Measurements from ENCODE around the gene CCDC61.

Gene CCDC61

GRCh38 chr19:46040952-46041500 lies 45.8 kb downstream of the CCDC61 start, which contains the start of gene IGFL4:
IGFL4 (minus strand) TSS chr19:46041002; CDS start chr19:46040962, 40 bp downstream.
- no peak for ATAC-seq (replicated peaks; ENCODE audit: extremely low read depth, poor library complexity, severe bottlenecking)
- peaks cover 80% of the 10 kb centered on the region for H3K27me3 Mint-ChIP-seq
- no peak within 1 kb of the TSS for H3K27ac Mint-ChIP-seq (ENCODE audit: low read depth)
- no peaks in the 10 kb centered on the region for H3K4me1 Mint-ChIP-seq
- H3K4me3 Mint-ChIP-seq, result no peak within 1 kb of the TSS
- no peaks in the 10 kb centered on the region for H3K9me3 Mint-ChIP-seq
- H3K36me3 Mint-ChIP-seq (ENCODE audit: insufficient read depth), result no peaks in the 10 kb centered on the region
- DNase-seq (ENCODE audit: low spot score in 2 of 2), result no peak

GRCh38 chr19:46042252-46042883 lies 47.1 kb downstream of the CCDC61 start:
- peaks cover 84% of the 10 kb centered on the region for H3K27me3 Mint-ChIP-seq
- no peak overlapping the region for H3K4me3 Mint-ChIP-seq
- DNase-seq (ENCODE audit: low spot score in 2 of 2) (no peak), ATAC-seq (replicated peaks; ENCODE audit: extremely low read depth, poor library complexity, severe bottlenecking) (no peak)
- no peaks in the 10 kb centered on the region for H3K4me1 Mint-ChIP-seq
- H3K27ac Mint-ChIP-seq (ENCODE audit: low read depth), result no peak overlapping the region
- H3K9me3 Mint-ChIP-seq, result no peaks in the 10 kb centered on the region
- H3K36me3 Mint-ChIP-seq (ENCODE audit: insufficient read depth), result no peaks in the 10 kb centered on the region

GRCh38 chr19:46043519-46043918 lies 48.3 kb downstream of the CCDC61 start:
- DNase-seq (ENCODE audit: low spot score in 2 of 2) (no peak), ATAC-seq (replicated peaks; ENCODE audit: extremely low read depth, poor library complexity, severe bottlenecking) (no peak)
- peaks cover 93% of the 10 kb centered on the region for H3K27me3 Mint-ChIP-seq
- no peak overlapping the region for H3K27ac Mint-ChIP-seq (ENCODE audit: low read depth)
- H3K9me3 Mint-ChIP-seq, result no peaks in the 10 kb centered on the region
- H3K4me1 Mint-ChIP-seq, result no peaks in the 10 kb centered on the region
- H3K4me3 Mint-ChIP-seq, result no peak overlapping the region
- H3K36me3 Mint-ChIP-seq (ENCODE audit: insufficient read depth), result no peaks in the 10 kb centered on the region

GRCh38 chr19:46049597-46049996 lies 54.3 kb downstream of the CCDC61 start:
- Mint-ChIP-seq H3K4me3 (no peak overlapping the region), H3K36me3 (ENCODE audit: insufficient read depth) (no peaks in the 10 kb centered on the region), H3K9me3 (no peaks in the 10 kb centered on the region), H3K27me3 (peaks cover 88% of the 10 kb centered on the region), H3K4me1 (no peaks in the 10 kb centered on the region), H3K27ac (ENCODE audit: low read depth) (no peak overlapping the region)
- ATAC-seq (replicated peaks; ENCODE audit: extremely low read depth, poor library complexity, severe bottlenecking) (no peak), DNase-seq (ENCODE audit: low spot score in 2 of 2) (no peak)

GRCh38 chr19:46052896-46053295 lies 57.6 kb downstream of the CCDC61 start:
- H3K4me1 Mint-ChIP-seq, result no peaks in the 10 kb centered on the region
- H3K9me3 Mint-ChIP-seq, result no peaks in the 10 kb centered on the region
- H3K4me3 Mint-ChIP-seq, result no peak overlapping the region
- DNase-seq (ENCODE audit: low spot score in 2 of 2) (no peak), ATAC-seq (replicated peaks; ENCODE audit: extremely low read depth, poor library complexity, severe bottlenecking) (no peak)
- H3K27ac Mint-ChIP-seq (ENCODE audit: low read depth), result no peak overlapping the region
- H3K36me3 Mint-ChIP-seq (ENCODE audit: insufficient read depth), result no peaks in the 10 kb centered on the region
- peaks cover 87% of the 10 kb centered on the region for H3K27me3 Mint-ChIP-seq

- Mint-ChIP-seq H3K9me3 (no peaks in the 10 kb centered on the region), H3K27me3 (peaks cover 82% of the 10 kb centered on the region), H3K27ac (ENCODE audit: low read depth) (no peak overlapping the region), H3K4me3 (no peak overlapping the region), H3K4me1 (no peaks in the 10 kb centered on the region), H3K36me3 (ENCODE audit: insufficient read depth) (no peaks in the 10 kb centered on the region)
- no peak for ATAC-seq (replicated peaks; ENCODE audit: extremely low read depth, poor library complexity, severe bottlenecking)
- DNase-seq (ENCODE audit: low spot score in 2 of 2), result no peak
These were observed 61.3 kb downstream of the CCDC61 start for GRCh38 chr19:46056536-46056935.

- H3K9me3 Mint-ChIP-seq, result no peaks in the 10 kb centered on the region
- DNase-seq (ENCODE audit: low spot score in 2 of 2) (no peak), ATAC-seq (replicated peaks; ENCODE audit: extremely low read depth, poor library complexity, severe bottlenecking) (no peak)
- H3K4me1 Mint-ChIP-seq, result no peaks in the 10 kb centered on the region
- no peaks in the 10 kb centered on the region for H3K36me3 Mint-ChIP-seq (ENCODE audit: insufficient read depth)
- no peak overlapping the region for H3K4me3 Mint-ChIP-seq
- no peak overlapping the region for H3K27ac Mint-ChIP-seq (ENCODE audit: low read depth)
- H3K27me3 Mint-ChIP-seq, result peaks cover 94% of the 10 kb centered on the region
These were observed 63.5 kb downstream of the CCDC61 start for GRCh38 chr19:46058778-46059177.

- peaks cover 94% of the 10 kb centered on the region for H3K27me3 Mint-ChIP-seq
- H3K4me1 Mint-ChIP-seq, result no peaks in the 10 kb centered on the region
- no peak overlapping the region for H3K4me3 Mint-ChIP-seq
- H3K9me3 Mint-ChIP-seq, result no peaks in the 10 kb centered on the region
- ATAC-seq (replicated peaks; ENCODE audit: extremely low read depth, poor library complexity, severe bottlenecking) (no peak), DNase-seq (ENCODE audit: low spot score in 2 of 2) (no peak)
- no peaks in the 10 kb centered on the region for H3K36me3 Mint-ChIP-seq (ENCODE audit: insufficient read depth)
- H3K27ac Mint-ChIP-seq (ENCODE audit: low read depth), result no peak overlapping the region
These were observed 64.7 kb downstream of the CCDC61 start for GRCh38 chr19:46060012-46060411.

GRCh38 chr19:46063201-46063600 lies 67.9 kb downstream of the CCDC61 start:
- Mint-ChIP-seq H3K36me3 (ENCODE audit: insufficient read depth) (no peaks in the 10 kb centered on the region), H3K4me1 (no peaks in the 10 kb centered on the region), H3K4me3 (no peak overlapping the region), H3K27ac (ENCODE audit: low read depth) (no peak overlapping the region), H3K9me3 (no peaks in the 10 kb centered on the region), H3K27me3 (peaks cover 94% of the 10 kb centered on the region)
- ATAC-seq (replicated peaks; ENCODE audit: extremely low read depth, poor library complexity, severe bottlenecking) (no peak), DNase-seq (ENCODE audit: low spot score in 2 of 2) (no peak)

GRCh38 chr19:46065486-46066071 lies 70.3 kb downstream of the CCDC61 start:
- Mint-ChIP-seq H3K4me1 (no peaks in the 10 kb centered on the region), H3K9me3 (no peaks in the 10 kb centered on the region), H3K27me3 (peaks cover 95% of the 10 kb centered on the region), H3K36me3 (ENCODE audit: insufficient read depth) (no peaks in the 10 kb centered on the region), H3K27ac (ENCODE audit: low read depth) (no peak overlapping the region), H3K4me3 (no peak overlapping the region)
- DNase-seq (ENCODE audit: low spot score in 2 of 2) (no peak), ATAC-seq (replicated peaks; ENCODE audit: extremely low read depth, poor library complexity, severe bottlenecking) (no peak)

GRCh38 chr19:46066471-46066870 lies 71.2 kb downstream of the CCDC61 start:
- Mint-ChIP-seq H3K27me3 (peaks cover 95% of the 10 kb centered on the region), H3K36me3 (ENCODE audit: insufficient read depth) (no peaks in the 10 kb centered on the region), H3K9me3 (no peaks in the 10 kb centered on the region), H3K27ac (ENCODE audit: low read depth) (no peak overlapping the region), H3K4me3 (no peak overlapping the region), H3K4me1 (no peaks in the 10 kb centered on the region)
- ATAC-seq (replicated peaks; ENCODE audit: extremely low read depth, poor library complexity, severe bottlenecking), result no peak
- no peak for DNase-seq (ENCODE audit: low spot score in 2 of 2)

GRCh38 chr19:46067691-46068090 lies 72.4 kb downstream of the CCDC61 start:
- ATAC-seq (replicated peaks; ENCODE audit: extremely low read depth, poor library complexity, severe bottlenecking) (no peak), DNase-seq (ENCODE audit: low spot score in 2 of 2) (no peak)
- Mint-ChIP-seq H3K36me3 (ENCODE audit: insufficient read depth) (no peaks in the 10 kb centered on the region), H3K27me3 (peaks cover 95% of the 10 kb centered on the region), H3K27ac (ENCODE audit: low read depth) (no peak overlapping the region), H3K9me3 (no peaks in the 10 kb centered on the region), H3K4me3 (no peak overlapping the region), H3K4me1 (no peaks in the 10 kb centered on the region)

Measured in central memory CD8-positive, alpha-beta T cell (primary cell).